ENCODE measurements around the gene PORCN.
A peak's percentile ranks its signal among the peaks of the same experiment; 100 is the strongest.

The PORCN gene

GRCh38 chrX:48477960-48478755, 30.6 kb upstream of the PORCN start:
- no peak for DNase-seq

GRCh38 chrX:48478806-48479205, 30.0 kb upstream of the PORCN start:
- DNase-seq = no peak

- DNase-seq = no peak
Observed at GRCh38 chrX:48480142-48480541, 28.6 kb upstream of the PORCN start.

- no peak for DNase-seq
Observed at GRCh38 chrX:48480583-48480982, 28.2 kb upstream of the PORCN start.

- DNase-seq = no peak
Observed at GRCh38 chrX:48482526-48482925, 26.3 kb upstream of the PORCN start.

GRCh38 chrX:48487362-48487798, 21.4 kb upstream of the PORCN start:
- no peak for DNase-seq

- DNase-seq = no peak
Observed at GRCh38 chrX:48488034-48488433, 20.8 kb upstream of the PORCN start.

GRCh38 chrX:48489296-48489695, 19.5 kb upstream of the PORCN start:
- DNase-seq = no peak

GRCh38 chrX:48489892-48490291, 18.9 kb upstream of the PORCN start:
- no peak for DNase-seq

GRCh38 chrX:48490661-48491060, 18.1 kb upstream of the PORCN start:
- no peak for DNase-seq

- no peak for DNase-seq
Observed at GRCh38 chrX:48491809-48492208, 17.0 kb upstream of the PORCN start.

- no peak for DNase-seq
Observed at GRCh38 chrX:48492293-48492910, 16.4 kb upstream of the PORCN start.

GRCh38 chrX:48493890-48494364, 14.9 kb upstream of the PORCN start:
- DNase-seq = peak in 1 of 2 donors; percentile 11

GRCh38 chrX:48496660-48497059, 12.1 kb upstream of the PORCN start:
- no peak for DNase-seq

- DNase-seq = no peak
Observed at GRCh38 chrX:48497871-48498270, 10.9 kb upstream of the PORCN start.

- DNase-seq = no peak
Observed at GRCh38 chrX:48498374-48498809, 10.4 kb upstream of the PORCN start.

- no peak for DNase-seq
Observed at GRCh38 chrX:48504261-48504660, 4.5 kb upstream of the PORCN start.

- no peak for DNase-seq
Observed at GRCh38 chrX:48505481-48505880, 3.3 kb upstream of the PORCN start.

GRCh38 chrX:48507246-48507645, 1.5 kb upstream of the PORCN start:
- no peak for DNase-seq

- peak in 1 of 2 donors; percentile 28 for DNase-seq
Observed at GRCh38 chrX:48509245-48509590, 426 bp downstream of the PORCN start.

- no peak for DNase-seq
Observed at GRCh38 chrX:48509619-48510018, 827 bp downstream of the PORCN start.

GRCh38 chrX:48511560-48511959, 2.8 kb downstream of the PORCN start:
- DNase-seq = no peak

- no peak for DNase-seq
Observed at GRCh38 chrX:48512371-48512935, 3.7 kb downstream of the PORCN start.

- no peak for DNase-seq
Observed at GRCh38 chrX:48513670-48514069, 4.9 kb downstream of the PORCN start.
